Amniotic stem cell (primary cell): ENCODE results near the gene RAMACL.

ENCODE experiments used
- DNase-seq: peaks from one replicate; lab custom pipeline; 2025; lab: John Stamatoyannopoulos, UW

Gene RAMACL

DNA sequence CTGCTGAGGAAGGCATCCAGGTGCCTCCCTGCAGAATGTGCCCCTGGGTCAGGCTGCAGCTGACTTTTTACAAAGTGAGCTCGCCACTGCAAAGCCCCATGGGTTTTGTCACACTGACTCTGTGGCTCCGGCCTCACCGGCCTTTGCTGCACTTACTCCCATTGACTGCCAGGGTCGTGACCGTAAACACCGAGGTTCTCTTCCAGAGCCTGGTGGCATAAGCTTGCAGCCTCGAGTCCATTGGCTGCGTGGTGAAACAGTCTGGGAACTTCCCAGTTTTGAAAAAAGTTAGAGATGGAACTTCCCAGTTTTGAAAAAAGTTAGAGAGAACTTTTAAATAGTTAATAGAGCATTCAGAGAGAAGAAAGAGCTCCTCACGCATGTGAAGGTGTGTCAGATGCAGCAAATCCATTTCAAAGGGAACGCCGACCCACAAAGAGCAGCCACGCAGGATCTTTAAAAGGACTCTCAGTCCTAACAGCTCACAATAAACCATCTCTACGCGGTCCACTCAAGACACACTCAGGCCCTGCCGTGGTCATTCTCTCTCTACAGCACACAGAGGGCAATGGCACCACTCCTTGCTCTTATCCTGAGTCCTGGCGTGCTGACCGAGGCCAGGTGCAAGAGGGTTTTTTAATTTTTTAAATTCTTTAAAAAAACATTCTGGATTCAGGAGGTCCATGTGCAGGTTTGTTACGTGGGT lies 12.8 kb downstream of the RAMACL start:
- DNase-seq = no peak

DNA sequence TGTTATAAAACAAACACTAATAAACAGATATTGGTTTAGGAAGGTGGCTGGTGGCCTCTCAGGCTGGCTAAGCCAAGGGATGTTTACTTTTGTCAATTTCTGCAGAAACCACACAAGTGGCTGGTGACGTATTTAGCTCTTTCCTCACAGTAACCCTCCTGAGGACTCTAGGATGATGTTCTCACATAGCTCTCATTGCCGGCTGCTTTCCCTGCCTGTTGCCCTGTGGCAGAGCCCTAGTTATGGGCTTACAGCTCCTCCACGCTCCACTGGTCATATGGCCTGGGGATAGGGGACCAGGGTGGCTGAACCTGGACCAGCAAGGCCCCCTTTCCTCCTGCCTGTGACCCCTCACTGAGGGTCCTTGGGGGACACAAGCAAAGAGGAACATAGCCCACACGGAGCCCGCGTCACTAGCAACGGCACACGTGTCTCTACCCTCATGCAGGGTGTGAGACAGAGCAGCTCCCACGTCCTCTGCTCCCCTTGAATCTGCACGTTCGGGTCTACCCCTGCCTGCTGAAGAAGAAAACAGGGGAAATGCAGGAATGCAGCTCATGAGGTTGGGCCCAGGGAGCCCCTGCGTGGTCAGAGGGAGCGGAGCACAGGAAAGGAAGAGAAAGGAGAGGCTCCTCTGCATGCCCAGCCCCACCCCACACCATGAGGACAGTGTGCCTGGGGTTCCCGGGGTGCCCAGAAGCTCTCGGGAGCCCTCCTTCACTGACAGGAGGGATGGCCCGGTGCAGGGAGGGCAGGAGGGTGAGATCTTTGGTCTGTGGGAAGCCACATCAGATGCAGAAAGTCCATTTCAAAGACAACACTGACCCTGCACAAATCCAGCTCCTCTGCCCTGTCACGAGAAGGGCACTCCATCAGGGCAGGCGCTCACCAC lies 13.9 kb downstream of the RAMACL start:
- no peak for DNase-seq

DNA sequence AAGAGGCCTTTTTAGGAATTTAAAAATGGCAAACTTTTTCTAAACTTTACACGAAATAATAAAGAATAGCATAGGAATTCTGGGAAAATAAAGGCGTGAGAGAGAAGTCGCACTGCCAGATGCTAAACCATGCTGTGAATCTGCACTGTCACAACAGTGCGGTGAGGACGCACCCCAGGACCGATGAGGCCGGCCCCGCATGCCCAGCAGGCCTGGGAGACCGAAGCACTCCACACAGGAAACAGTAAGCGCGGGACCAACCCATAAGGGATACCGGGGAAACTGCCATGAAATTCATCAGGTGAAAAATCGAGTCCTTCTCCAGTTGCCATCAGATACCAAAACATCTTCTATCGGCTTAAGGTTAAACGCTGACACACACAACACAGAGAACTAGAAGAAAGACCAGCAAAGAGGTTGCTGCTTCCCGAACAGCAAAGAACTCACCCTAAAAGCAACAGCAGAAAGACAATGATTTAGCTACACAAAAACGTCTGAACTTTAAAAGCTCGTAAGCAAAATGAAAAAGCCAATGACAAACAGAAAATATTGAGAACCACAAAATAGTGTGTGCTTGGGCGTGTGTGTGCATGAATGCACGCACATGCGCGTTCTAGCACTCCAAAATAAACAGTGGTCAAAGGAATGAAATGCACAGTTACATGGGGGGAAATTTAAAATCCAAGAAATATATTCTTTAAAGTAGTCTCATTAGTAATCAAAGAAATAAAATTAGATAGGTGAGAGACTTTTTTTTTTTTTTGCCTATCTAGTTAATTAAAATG lies 15.4 kb downstream of the RAMACL start:
- no peak for DNase-seq

DNA sequence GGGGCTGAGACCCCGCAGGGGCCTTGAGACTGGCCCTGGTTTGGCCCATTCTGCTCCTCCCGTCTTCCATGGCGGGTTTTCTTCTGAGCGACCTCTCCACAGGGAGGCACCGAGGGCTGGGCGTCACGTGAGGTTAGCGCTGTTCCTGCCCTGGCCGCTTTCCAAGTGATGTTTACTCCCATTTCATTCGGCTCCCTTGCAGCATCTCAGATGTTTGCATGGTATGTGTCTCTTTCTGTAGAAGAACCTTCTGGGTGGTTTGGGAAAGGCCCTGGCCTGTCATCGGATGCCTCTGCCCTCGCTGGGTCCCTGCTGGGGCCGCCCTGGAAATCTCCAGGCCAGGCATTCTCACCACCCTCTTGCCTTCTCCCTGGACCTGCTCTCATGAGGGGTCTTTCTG lies 17.3 kb downstream of the RAMACL start:
- DNase-seq = no peak

DNA sequence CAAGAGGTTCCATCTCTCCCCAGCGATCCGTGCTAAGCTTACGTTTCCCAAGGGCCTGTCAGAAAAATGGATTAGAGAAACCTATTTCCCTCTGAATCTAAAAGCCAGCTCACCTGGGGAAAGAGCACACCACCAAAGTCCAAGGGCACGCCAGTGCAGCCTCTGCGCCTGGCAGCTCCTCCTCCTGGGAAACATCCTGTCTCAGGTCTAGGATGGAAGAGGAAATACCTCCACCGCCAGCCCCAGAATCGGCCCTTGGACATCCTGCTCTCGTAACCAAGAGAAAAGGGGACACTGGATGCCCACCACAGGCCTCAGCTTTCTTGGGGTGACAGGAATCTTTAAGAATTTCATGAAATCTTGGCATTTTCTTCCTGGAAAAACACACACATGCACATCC lies 18.7 kb downstream of the RAMACL start:
- DNase-seq = no peak

DNA sequence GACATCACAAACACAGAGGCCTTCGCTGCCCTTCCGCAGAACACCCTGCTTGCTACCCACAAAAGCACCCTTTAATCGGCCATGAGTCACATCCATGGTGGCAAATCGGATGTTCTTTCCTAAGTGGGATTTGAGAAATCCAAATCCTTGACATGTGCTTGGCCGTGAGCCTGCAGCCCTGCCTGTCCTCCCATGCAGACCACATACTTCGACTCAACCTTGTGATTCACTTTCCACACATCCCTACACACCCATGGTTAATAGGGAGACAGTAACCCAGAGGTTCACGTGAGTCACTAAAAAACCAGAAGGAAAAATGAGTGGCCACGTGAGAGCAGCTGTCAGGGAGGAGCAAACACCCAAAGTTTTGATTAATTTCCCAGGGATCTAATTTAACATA lies 19.4 kb downstream of the RAMACL start:
- DNase-seq = peak; percentile 82

DNA sequence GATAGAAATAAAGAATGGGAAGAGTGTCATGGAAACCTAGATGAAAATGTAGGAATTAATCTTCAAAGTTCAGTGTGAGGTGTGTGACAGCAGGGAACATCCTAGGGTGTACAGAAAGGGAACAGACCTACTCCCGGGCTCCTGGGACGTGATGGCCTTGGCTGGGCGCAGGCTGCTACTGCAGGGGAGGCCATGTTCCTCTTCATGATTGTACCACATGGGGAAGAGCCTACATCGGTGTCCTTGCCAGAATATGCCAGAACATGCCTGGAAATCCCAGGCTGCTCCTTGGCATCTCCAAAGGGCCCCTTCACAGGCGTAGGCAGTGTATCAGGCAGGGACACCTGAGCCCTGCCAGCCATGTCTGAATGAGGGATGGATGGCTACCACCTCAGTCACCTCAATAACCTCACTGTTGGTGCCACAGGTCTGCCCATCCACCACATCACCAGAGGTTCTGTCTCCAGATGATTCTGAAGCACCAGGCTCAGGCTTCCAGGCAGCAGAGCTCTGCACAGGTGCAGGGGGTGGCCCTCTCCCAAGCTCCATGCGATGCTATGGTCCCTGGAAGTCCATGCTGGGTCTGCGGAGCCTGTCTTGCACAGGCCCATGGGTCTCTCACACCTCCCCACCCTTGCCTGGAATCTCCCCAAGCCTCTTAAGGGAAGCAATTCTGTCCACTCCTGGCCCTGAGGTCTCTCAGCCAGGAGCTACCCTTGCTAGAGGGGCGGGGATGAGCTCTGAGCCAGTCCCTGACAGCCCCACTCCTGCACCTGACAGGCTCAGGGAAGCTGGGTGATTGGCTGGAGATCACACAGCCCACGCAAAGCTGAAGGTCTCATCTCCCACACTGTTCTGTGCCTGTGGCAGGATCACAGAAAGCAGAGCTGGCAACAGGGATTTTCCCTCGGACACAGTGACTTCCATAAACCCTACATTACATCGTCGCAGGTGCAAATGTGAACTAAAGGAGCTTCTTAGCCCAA lies 20.2 kb downstream of the RAMACL start:
- no peak for DNase-seq

DNA sequence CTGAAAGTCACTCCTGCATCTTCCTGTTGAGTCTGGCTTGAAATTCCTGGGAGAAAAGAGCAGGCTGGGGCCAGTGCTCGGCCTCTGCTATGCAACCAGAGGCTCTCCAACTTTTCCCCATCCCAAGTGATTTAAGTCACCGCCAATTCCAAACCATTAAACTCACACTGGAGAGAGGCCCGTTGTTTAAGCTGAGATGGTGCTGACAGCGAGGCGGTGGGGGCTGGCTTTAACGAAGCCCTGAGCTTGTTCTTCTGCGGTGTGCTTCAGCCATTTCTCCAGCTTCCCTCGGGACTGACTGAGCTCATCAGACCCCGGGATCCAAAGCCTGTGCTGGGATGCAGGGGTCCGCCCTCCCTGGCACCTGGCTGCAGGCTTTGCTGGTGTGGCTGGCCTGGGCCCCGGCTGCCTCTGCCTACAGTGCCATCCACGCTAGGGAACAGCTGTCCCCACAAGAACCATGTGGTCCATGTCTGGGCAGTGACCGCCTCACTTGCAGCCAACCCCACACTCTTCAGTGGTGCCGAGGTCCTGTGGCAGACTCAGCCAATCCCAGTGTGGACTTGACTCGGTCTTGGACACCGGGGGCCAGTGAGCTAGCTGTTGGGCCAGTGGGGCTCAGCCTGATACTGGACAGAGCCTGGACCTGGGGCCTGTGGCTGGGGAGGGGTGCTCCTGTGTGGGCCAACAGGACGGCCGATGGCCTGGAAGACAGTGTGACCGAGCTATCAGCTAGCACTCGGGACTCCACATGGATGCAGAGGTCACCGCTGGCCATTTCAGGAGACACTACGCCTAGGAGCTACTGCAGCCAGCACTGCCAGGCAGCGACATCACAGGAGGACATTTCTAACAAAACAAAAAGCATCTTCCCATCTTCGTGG lies 21.2 kb downstream of the RAMACL start:
- DNase-seq = no peak

DNA sequence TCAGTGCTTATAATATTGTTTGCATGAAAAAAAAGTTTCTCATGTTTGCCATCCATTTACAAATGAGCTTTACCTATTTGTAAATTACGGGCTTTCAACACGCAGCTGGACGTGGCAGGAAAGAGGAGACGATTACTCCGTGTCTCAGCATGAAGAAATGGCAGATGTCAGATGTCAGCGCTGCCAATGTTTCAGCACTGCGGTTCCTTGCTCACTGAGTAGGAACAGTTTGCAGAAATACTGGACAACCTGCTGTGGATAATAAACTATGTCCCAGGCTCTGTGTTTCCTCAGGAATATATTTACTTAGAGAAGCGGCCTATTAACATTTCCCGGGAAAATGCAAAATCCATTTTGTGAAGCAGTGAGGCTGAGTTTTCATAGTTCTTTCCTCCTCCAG lies 22.7 kb downstream of the RAMACL start:
- DNase-seq = no peak

DNA sequence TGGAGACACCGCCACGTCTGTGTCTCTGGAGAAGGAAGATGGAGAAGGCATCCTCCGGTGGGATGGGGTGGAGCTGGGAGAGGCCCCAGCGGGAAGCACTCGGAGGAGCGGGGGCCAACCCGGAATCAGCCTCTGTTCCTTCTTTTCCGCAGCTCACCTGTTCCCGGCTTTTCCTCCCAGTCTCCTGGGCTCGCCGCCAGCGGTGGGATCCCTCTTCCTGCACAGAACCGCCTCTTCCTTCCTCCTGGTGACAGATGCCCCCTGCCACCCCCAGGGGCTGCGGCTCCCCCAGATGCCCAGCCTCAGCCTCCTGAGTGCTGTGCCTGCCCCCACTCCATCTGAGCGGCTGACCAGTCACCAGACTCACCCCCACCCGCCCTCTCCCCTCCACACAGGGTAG lies 23.3 kb downstream of the RAMACL start:
- DNase-seq = no peak

DNA sequence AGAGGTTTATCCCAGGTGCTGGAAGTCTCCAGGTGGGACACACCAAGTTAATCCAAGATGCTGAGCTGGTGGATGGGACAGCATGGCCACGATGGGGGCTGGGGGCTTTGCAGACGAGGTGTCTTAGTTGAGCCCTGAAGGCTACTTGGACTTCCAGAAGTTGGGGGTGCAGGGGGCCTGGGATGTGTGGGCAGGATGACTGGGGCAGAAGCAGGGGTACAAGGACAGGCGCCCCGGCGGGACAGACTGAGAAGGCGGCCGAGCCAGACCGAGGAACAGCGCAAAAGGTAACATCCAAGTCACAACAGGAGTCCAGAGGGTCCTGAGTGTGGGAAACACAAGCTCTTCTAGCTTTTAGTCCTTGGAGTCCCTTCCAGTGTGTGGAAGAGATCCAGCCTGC lies 23.8 kb downstream of the RAMACL start:
- no peak for DNase-seq

DNA sequence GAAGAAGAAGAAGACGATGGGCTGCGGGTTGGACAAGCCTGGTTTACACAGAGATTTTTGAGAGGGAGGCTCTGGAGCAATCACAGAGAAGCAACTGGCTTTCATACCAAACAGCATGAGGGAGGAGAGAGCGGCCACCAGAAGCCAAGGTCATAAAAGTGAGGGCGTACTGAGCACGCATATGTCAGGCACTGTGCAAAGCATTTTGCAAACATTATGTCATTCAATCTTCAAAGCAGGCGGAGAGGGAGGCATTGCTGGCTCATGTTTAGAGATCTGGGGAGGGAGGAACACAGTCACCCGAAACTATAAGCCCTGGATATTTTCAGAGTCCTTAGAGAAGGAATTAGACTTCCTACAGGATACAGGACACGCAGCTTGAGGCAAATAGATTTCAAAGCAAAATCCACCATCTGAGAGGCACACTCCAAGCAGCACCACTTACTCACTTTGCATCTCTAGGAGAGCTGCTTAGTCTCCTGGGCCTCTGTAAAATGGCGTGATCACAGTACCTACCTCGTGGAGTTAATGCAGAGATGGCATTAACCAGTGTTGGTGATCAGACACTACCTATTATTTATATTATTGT lies 24.6 kb downstream of the RAMACL start:
- DNase-seq = no peak

DNA sequence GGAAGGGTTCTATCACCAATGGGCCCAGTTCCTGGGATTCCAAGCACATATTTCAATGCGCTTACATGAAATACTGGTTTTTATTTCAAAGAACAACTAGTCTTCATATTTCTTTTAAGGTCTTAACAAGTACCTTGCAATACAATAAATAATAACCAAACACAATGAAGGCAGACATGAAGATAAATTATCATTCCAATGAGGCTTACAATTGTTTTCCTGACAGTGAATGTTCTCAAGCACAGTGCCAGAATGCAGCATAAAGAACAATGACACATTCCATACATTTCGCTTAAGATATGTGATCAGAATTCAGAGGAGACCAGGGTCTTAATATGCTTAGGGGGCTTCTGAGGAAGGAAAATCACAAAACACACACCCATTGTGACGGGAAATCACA lies 26.3 kb downstream of the RAMACL start:
- no peak for DNase-seq

DNA sequence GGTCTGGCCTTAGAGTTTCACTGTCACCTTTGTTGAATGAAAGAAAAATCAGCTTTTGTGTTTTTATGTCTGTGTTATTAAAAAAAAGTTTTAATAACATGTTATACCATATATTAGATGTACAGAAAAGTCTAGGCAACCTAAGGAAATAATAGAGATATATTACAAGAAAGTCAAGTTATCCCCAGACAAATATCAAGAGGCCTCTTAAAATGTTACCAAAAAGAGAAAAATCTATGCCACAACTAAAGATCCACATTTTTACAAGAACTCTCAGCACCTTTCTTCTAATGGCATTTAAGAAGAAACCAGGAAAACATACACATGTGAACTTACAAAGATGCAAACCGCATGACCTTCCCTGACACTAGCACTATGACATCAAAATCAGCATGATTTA lies 26.8 kb downstream of the RAMACL start:
- DNase-seq = no peak

DNA sequence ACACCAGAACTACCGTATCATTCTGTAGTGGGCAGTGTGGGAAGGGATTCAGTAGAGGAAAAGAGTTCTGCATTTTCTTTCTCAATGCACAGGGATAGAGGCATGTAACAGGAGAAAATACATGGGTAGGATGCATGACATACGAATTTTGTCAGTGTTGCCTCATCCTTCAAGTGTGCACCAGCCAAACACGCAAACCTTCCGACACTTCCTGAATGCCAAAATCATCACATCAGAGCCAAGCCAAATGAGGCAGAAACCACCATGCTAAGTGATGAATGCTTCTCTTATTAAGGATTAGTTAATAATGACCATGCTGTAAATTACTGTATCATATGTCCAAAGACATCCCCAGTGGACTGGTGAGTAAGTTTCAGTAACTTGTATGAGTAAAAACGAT lies 27.3 kb downstream of the RAMACL start:
- DNase-seq = no peak

DNA sequence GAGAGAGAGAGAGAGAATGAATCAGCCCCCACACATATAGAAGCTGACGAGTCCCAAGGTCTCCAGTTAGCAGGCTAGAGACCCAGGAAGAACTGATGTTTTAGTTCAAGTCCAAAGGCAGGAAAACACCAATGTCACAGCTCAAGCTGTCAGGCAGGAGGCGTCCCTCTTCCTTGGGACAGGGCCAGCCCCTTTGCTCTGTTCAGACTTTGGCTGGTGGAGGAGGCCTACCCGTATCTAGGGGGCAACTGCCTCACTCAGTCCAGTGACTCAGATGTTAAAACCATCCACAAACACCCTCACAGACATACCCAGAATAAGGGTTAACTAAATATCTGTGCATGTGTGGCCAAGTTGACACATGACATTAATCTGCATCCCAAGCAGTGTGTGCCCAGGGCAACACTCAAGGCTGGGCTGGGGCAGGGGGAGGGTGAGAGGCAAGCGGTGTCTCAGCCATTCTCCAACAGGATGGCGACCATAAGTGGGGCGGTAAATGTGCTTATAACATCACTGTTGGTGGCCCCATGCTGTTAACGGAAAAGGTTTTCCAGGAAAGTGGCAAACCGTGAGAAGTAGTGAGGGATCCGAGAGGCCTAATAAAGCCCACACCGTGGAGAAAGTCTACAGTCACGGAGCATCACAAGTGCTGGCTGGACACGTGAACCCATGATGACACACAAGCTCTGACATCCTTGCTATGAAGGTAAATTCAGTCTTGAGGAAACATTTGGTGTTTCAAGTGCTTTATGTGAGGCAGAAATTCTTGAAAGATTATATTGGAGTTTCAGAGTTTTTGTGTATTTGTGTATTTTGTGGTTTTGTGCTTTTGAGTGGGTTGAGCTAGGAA lies 28.1 kb downstream of the RAMACL start:
- no peak for DNase-seq

DNA sequence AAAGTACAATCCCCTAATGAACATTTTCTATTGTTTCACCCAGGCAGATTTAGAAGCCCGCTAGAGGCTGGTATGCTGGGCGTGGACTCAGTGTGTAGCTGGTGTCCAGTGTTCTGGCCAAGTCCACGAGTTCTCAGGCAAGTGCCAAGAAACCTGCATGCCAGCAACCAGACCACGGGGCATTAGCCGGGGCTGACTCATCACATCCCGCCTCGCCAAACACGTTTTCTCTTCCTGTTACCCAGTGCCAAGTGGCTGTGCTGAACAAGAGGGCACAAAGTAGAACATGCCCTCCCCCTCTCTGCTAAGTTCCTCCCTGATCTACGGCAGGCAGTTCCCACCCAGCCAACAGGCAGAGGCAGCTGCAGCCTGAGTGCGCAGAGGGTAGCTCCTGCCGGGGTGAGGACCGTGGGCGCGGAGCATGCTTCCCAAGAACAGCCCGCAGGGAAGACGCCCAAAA lies 29.6 kb downstream of the RAMACL start:
- DNase-seq = no peak

DNA sequence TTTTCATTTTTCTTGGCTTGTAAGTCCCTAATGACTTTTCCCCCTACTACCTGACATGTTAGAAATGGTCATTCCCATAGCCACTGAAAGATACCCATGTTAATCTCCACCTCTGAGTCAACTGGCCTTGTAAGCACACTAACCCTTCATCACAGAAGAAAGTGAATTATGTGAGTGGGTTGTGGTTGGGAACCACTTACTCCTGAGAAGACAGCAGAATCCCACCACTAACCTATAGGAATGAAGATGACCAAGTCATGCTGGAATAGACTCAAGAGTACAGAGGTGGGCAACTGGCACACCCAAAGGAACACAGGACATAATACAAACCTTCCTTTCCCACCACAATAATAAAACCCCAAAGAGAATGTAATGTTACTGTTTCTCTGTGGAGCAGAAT lies 30.1 kb downstream of the RAMACL start:
- no peak for DNase-seq

DNA sequence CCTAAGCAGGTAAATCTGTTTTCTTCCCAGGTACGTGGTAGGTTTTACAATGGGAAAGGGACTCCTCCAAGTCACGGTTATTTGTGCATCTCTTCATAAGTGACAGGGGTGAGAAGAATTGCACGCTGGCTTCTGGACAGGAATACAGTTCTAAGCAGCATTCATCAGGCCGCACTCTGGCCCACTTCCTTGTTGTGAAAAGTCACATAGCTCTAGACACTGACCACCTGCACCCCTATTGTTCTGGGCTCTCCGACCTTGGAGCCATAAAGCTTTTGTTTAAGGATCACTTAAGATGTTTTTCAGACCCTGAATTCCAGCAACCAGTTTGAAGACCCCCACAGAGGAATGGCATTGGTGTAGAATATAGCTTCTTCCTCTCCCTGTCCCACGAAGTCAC lies 31.4 kb downstream of the RAMACL start:
- DNase-seq = no peak
